HG03571 (cell line): Measurements from ENCODE around the gene CACNA1H.
"Not testable (repeated sequence)": the region's sequence is repeated elsewhere in the genome, so short reads cannot be mapped to it uniquely, and the experiment has no call there.

ENCODE experiments used
- ATAC-seq: cut with Tn5 transposase; IDR thresholded peaks from one replicate; pipeline ENCODE4 v1.9.1; 2021; ENCODE audit not compliant: unreplicated experiment

The CACNA1H gene

DNA sequence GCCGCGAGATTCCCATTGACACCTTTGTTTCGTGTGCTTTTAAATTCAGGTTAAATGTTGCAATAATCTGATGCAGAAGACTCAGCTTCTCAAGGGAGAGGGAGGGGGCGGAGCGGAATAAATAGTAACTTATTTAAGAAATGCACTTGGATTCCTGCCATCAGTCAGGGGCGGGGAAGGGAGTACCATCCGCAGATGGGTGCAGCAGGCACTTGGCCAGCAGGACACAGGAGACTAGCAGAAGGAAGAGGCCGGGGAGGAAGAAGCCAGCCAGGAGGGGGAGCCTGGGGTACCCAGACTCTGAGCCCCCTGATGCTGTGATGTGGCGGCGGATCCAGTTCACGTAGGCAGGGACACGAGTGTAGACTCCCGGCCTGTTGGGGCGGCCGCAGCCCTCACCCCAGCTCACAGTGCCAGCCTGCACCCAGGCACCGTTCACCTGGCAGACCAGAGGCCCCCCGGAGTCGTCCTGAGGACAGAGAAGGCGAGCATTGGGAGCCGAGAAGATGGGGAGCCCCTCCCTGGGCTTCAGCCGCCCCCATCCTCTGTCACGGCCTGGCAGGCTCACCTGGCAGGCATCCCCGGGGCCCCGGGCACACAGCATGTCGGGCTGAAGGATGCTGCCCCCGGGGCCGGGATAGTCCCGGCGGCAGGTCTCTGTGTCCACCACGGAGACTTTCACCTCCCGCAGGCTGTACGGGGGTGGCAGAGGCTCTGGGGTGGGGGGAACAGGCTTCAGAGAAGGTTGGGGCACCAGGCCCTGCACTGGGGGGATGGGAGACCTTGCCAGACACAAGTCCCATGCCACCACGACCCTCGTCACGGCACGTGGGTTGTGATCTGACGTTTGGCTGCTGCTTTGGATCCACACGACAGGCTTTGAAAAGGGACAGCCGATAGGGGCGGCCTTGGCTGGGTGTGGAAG, 69.0 kb downstream of the CACNA1H start:
- ATAC-seq: no peak

DNA sequence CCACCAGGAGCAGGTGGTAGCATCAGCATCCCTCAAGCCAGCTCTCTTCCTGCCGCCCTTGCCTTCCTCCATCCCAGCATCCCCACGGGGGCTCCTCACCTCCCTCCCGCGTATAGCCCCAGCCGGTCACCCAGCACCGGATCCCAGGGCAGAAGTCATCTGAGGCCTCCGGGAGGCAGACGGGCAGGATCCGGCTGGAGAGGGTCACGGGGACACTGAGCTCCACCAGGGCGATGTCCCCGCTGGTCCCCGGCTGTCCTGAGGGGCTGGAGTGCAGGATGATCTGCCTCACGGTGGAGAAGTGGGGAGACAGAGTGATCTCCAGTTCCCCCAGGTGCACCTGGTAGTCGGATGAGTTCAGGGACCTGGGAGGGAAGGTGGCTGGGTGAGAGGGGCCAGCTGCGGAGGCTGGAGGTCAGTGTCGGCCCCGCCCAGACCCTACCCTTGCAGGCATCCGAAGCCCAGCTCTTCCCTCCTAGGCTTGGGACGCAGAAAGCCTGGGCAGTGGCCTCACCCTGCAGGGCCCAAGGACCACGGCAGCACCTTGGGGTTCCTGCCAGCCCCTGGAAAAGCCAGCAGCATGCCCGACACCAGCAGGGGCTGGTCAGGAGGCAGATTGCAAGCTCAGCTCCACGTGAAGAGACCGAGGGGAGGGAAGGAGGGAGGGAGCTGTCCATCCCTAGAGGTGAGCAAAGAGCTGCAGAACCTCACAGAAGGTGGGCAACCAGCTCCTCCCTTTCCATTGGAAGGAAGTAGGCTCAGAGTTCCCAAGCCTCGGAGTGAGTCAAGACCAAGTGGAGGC, 69.8 kb downstream of the CACNA1H start:
- no peak for ATAC-seq

DNA sequence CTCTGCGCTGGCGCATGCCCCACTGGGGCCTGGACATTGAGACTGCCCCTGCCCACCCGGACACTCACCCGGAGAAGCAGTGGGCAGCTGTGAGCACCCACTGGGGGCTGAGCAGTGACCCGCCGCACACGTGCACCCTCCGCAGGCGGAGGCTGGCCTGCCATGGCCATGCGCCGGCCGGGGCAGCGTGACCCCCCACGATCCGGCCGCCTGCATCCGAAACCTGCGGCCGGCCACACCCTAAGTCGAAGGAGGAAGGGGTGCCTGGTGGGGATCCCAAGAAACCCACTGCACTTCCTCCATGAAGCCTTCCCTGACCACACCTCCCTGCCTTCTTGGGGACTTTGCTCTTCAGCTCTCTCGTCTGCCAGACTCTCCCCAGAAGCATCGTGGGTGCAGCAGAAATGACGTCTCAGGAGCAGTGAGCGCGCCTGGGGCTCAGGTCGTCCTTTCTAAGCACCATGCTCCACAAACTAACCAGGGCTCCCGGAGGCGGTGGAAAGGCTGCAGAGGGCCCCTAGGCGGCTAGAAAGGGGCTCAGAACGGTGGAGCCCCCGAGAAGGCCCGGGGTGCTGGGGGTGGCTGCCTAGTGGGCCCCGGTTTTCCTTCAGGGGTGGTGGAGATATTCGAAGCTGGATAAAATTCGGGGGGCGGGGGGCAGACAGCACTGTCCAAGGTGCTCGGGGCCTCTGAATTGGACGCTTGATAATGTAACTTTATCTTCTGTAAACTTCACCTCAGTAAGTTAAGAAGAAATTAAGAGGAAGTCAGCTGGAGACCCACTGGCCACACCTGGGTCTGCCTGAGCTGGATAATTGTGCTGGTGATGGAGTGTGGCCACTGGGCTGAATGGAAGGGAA, 70.7 kb downstream of the CACNA1H start:
- ATAC-seq: no peak

DNA sequence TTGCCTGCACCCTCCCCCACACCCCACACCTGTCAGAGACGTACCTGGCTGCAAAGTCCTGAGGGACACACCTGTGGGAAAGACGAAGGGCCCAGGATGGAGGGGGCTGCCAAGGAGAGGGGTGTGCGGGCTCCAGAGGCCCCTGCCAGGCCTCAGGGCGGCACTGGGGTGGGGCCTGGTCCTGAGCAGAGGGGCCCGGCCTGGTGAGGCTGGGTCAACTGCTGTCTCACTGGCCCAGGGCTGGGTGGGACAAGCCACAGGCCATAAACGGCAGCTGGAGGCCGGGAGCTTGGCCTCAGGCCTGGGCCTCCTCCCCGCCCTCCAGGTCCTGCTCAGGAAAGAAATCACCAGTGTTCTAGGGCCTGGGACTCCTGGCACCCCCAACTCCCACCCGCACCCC, 71.7 kb downstream of the CACNA1H start:
- ATAC-seq: no peak

DNA sequence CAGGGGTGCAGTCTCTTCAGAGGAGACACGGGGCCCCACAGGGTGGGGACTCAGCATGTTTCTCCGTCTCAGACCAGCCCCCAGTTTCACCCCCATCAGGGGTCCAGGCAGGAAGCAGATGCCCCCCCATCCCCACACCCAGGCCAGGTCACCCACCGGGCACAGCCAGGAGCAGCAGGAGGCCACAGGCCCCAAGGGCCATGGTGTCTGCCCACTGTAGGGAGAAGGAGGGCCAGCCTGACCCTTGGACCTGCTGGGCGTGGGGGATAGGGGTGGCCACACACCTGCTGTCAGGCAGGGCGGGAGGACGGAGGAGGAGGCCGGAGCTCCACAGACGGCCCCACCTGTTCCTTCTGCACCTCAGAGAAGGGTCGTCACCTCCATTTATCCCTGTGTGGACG, 72.1 kb downstream of the CACNA1H start, which contains the start of gene TPSG1:
TPSG1 (minus strand) TSS at position 218 of the 401 bp plus-strand sequence; CDS start at position 202, 16 bp downstream.
- ATAC-seq: no peak

DNA sequence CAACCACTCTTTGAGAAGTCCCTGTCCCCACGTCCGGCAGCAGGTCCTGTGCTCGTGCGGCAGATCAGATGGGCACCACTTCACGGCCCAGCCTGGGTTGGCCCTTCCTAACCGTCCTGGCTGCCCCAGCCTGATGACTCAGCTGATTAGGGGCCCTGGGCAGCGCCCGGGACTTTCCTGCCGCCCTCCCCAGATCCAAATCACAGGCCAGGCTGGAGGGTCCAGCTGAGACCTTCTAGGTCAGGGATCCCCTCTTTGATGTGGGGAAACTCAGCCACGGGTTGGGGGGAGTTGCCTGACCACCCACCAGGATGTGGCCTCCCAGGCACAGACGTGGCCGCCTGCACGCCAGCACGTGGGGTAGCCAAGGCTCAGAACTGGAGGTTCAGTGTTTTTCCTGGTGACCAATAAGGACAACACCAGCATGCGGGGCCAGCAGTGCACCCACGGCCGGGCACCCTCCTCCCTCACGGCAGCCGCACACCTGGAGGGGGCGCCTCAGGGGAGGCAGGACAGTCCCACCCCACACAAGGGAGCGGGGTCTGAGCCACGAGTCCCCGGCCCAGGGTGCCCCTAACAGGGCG, 72.9 kb downstream of the CACNA1H start:
- not testable (repeated sequence) for ATAC-seq

DNA sequence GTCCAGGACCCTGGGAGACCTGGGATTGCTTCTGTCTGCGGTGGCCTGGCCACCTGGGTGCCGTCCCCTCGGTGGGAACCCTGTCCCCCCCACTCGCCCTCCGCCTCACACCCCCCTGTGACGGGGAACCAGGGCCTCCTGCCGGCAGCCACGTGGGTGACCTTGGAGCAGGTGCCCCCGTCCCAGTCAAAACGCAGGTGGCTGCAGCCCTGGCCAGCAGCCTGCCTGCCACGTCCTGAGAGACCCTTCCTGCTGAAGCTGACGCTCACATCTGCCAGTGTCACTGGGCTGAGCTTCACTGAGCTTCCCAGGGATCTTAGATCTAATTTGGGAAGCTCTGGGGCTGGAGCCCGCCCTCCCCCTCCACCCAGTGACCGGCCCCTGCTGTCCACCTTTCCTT, 73.8 kb downstream of the CACNA1H start:
- not testable (repeated sequence) for ATAC-seq

DNA sequence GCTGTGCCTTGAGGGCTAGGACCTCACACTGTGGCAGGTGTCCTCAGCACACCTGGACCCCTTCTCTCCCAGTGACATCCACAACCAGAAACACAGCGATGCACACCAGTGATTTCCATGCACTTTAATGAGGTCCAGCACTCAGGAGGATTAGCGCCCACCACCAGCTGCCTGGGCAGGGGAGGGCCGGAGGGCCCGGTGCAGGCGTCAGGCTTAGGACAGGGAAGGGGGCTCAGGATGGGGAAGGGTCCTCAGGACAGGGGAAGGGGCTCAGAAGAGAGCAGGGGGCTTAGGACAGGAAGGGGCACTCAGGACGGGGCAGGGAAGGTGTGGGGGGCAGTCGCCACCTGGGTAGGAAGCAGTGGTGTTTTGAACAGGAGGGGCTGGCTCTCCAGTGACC, 75.3 kb downstream of the CACNA1H start:
- not testable (repeated sequence) for ATAC-seq

DNA sequence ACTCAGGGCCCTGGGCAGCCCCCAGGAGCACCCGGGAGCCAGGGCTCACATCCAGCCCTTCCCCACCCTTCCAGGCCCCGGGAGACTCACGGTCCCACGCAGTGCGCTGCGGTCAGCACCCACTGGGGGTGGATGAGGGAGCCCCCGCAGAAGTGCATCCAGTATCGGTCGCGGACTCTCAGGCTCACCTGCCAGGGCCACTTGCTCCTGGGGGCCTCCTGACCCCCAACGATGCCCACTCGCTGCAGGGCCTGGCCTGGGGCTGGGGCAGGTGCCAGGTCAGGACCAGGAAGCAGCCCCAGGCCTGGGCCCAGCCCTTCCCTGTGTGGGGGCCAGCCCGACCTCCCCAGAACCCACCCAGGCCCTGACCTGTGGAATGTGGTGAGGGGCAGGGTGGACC, 76.6 kb downstream of the CACNA1H start:
- not testable (repeated sequence) for ATAC-seq

DNA sequence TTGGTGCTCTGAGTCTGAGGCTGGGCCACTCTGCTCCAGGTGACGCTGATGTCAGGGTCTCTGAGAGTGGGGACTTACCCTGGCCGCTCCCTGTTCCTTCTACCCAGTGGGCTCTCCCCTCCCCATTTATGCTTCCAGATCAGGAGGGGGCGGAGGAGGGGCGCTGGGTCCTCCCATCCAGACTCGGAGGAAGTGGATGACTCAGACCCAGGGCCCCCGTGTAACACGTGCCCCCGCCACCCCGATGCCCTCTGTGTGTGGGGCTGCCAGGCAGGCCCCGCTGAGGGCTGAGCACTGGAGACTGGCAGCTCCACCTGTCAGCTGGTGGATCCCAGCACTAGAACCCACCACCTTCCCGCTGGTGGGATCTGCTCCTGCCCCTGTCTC, 77.2 kb downstream of the CACNA1H start, which contains the start of gene TPSB2:
TPSB2 (minus strand) TSS at position 101 of the 387 bp plus-strand sequence. CDS start 233 bp downstream, outside the sequence.
- not testable (repeated sequence) for ATAC-seq

DNA sequence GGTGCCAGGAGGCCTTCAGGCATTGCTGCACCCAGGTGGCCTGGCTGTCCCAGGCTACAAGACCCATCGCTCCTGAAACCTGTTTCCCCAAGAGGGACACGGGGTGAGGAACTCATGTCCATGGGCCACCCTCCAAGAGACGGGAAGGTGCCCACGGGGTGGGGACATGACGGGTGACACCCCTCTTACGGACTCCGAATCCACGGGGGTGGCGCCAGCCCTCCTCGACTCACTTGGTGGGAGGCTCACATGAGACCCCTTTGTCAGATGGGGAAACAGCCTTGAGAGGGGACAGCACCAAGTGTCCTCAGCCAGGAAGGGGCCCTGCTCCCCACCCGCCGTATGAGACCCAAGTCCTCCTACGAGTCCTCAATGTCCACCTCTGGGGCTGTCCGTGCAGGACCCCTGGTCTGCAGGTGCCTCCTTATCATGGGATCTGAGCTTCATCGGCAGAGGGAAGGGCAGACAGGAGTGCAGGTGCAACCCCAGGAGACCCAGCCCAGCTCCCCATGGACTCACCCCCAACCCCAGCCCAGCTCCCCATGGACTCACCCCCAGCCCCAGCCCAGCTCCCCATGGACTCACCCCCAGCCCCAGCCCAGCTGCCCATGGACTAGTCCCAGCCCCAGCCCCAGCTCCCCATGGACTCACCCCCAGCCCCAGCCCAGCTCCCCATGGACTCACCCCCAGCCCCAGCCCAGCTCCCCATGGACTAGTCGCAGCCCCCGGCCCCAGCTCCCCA, 77.7 kb downstream of the CACNA1H start:
- not testable (repeated sequence) for ATAC-seq

DNA sequence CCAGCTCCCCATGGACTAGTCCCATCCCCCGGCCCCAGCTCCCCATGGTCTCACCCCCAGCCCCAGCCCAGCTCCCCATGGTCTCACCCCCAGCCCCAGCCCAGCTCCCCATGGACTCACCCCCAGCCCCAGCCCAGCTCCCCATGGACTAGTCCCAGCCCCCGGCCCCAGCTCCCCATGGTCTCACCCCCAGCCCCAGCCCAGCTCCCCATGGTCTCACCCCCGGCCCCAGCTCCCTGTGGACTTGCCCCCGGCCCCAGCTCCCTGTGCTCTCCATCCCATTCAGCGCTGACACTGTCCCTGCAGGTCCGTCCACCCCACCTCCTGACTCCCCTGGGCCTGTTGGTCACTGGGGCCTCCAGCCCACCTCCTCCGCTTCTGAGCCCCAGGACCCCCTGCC, 78.4 kb downstream of the CACNA1H start:
- not testable (repeated sequence) for ATAC-seq

DNA sequence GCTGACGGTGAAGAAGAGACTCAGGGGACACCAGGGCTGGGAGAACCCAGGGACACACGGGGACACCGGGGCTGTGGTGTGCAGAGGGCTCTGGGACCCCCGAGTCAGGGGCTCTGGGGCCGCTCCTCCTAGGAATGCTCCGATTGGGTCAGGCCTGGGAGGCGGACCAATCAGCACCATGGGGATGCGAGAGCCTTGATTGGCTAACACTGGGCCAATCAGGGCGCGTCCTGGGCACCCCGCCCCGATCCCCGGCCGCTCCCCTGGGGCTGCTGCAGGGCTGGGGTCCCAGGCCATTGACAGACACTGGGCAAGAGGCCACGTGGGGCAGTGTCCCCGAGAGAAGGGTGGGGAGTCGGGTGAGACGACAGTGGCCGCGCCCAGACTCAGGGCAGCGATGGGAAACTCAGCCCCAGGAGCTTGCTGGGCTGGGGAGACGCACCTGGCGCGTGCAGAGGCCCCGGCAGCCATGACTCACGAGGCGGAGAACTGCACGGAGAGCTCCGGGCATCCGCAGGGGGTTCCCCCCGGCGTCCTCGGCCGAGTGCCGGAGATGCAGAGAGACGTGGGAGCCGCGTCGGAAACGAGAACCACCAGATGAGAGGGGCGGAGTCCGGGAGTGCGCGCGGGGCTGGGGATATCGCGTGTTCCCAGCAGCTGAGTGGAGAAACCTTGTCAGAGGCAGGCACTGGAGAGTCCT, 79.3 kb downstream of the CACNA1H start:
- not testable (repeated sequence) for ATAC-seq

DNA sequence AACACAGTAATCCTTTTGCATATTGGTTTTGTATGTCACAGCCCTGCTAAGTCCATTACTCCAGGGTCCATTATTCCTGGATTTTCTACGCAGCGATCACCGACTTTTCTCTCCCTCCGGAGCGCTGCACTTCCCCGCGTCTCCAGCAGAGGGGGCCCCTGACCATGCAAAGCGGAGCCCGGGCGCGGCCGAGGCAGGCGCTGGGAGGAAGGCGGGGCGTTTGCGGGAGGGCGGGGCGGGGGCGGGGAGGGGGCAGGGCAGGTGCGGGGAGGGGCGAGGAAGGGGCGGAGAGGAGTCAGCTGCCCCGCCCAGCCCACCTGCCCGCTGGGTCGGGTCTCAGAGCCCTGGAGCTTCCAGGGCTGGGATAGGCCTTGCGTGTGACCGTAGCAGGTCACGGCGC, 83.8 kb downstream of the CACNA1H start:
- ATAC-seq: not testable (repeated sequence)

DNA sequence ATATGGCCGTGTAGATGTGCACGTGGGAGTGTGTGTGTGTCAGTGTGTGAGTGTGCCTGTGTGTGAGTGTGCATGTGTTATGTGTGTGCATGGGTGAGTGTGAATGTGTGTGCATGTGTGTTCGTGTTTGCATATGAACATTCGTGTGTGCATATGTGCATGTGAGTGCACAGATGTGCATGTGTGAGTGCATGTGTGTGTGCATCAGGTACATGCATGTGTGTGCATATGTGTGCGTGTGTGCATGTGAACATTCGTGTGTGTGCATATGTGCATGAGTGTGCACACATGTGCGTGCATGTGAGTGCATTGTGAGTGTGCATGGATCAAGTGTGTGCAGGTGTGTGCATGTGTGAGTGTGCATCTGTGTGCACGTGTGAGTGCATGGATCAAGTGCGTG, 85.1 kb downstream of the CACNA1H start:
- no peak for ATAC-seq

DNA sequence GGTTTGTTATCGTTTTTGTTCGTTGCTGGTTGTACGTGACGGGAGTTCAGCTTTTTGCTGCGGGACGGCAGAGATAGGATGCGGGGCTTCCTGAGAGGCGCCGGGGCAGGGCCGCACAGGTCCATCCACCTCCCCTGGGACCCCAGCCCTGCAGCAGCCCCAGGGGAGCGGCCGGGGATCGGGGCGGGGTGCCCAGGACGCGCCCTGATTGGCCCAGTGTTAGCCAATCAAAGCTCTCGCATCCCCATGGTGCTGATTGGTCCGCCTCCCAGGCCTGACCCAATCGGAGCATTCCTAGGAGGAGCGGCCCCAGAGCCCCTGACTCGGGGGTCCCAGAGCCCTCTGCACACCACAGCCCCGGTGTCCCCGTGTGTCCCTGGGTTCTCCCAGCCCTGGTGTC, 86.0 kb downstream of the CACNA1H start:
- not testable (repeated sequence) for ATAC-seq

DNA sequence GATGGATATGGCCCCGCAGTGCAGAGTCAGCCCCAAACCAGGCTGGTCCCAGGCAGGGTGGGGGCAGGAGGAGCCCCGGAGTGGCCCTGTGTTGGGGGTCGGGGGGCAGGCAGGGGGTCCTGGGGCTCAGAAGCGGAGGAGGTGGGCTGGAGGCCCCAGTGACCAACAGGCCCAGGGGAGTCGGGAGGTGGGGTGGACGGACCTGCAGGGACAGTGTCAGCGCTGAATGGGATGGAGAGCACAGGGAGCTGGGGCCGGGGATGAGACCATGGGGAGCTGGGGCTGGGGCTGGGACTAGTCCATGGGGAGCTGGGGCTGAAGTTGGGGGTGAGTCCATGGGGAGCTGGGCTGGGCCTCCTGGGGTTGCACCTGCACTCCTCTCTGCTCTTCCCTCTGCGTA, 86.7 kb downstream of the CACNA1H start:
- ATAC-seq: not testable (repeated sequence)

DNA sequence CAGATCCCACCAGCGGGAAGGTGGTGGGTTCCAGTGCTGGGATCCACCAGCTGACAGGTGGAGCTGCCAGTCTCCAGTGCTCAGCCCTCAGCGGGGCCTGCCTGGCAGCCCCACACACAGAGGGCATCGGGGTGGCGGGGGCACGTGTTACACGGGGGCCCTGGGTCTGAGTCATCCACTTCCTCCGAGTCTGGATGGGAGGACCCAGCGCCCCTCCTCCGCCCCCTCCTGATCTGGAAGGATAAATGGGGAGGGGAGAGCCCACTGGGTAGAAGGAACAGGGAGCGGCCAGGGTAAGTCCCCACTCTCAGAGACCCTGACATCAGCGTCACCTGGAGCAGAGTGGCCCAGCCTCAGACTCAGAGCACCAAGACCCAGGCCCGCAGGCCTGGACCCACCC, 87.5 kb downstream of the CACNA1H start, which contains the start of gene TPSAB1:
TPSAB1 (plus strand) TSS at position 270 of the 400 bp plus-strand sequence. CDS start 234 bp downstream, outside the sequence.
- ATAC-seq: not testable (repeated sequence)

DNA sequence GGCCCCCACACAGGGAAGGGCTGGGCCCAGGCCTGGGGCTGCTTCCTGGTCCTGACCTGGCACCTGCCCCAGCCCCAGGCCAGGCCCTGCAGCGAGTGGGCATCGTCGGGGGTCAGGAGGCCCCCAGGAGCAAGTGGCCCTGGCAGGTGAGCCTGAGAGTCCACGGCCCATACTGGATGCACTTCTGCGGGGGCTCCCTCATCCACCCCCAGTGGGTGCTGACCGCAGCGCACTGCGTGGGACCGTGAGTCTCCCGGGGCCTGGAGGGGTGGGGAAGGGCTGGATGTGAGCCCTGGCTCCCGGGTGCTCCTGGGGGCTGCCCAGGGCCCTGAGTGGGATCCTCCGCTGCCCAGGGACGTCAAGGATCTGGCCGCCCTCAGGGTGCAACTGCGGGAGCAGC, 88.2 kb downstream of the CACNA1H start:
- ATAC-seq: not testable (repeated sequence)
